DMS79 treated with DMSO at 0.1 percent for 48 hours (cell line): Measurements from ENCODE around the gene ITPRID2.
"Not testable (repeated sequence)": the region's sequence is repeated elsewhere in the genome, so short reads cannot be mapped to it uniquely, and the experiment has no call there.

Experiments
- DNase-seq: peaks from one replicate; lab custom pipeline; 2025; lab: John Stamatoyannopoulos, UW

The ITPRID2 gene

DNA sequence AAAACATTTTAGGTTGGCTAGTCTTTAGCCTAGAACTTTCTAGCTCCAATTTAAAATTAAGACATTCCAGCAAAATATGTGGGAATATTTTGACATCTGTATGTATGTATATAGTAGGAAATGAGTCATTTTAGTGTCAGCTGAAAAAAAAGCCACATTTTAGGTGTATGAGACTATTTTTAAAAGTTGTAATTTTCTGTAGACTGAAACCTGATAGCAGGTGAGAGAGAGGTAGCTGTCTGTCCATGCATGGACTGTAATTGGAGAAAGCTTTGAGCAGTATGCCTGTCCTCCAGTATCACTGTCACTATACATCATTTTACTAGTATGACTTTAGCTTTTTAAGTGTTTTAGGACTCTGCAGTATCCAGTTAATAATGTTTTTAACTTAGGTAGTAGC is 68.0 kb downstream of the ITPRID2 start:
- DNase-seq, result no peak

DNA sequence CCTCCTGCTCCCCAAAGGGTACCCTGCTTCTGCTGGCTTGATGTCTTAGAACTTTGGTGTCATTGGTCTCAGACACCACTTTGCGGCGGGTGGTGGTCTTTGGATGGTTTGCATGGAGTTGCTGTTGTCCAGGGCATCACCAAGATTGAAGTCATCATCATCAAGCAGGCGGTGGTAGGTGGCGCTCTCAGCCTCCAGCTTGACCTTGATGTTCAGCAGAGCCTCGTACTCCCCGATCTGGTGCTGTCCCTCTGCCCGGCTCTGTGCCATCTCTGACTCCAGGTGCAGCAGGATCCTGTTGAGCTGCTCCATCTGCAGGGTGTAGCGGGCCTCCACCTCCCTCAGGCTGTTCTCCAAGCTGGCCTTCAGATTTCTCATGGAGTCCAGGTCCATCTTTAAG is 69.6 kb downstream of the ITPRID2 start:
- DNase-seq, result not testable (repeated sequence)

DNA sequence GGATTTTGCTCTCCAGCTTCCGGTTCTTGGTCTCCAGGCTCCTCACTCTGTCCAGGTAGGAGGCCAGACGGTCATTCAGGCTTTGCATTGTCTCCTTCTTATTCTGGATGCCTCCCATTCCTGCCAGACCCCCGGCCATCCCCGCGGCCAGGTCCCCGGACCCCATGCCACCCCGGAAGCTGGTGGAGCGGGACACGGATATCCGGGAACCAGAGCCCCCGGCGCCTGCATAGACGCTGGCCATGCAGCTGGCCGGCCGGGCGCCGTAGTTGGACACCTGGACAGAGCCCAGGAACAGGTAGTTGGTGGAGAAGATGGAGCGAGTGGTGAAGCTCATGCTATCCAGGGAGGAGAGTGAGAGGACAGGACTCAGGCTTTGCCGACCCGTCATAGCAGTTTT is 70.6 kb downstream of the ITPRID2 start:
- DNase-seq, result no peak

DNA sequence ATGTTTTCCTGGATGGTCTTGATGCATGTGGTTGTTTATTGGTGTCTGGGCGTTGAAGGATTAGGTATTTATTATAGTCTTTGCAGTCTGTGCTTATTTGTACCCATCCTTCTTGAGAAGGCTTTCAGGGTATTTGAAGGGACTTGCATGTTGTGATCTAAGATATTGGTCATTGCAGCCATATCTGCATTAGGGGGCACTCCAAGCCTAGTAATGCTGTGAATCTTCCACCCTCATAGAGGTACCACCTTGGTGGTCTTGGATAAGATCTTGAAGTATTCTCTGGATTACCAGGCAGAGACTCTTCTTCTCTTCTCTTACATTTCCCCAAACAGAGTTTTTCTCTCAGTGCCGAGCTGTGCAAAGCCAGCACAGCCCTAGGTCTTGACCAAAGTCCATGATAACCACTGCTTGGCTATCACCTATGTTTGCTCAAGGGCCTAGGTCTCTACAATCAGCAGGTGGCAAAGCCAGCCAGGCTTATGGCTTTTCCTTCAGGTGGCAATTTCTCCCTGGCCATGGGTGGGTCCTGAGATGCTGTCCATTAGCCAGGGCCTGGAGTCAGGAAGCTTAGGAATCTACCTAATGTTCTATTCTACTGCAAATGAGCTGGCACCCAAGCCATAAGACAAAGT is 78.7 kb downstream of the ITPRID2 start:
- DNase-seq, result no peak

DNA sequence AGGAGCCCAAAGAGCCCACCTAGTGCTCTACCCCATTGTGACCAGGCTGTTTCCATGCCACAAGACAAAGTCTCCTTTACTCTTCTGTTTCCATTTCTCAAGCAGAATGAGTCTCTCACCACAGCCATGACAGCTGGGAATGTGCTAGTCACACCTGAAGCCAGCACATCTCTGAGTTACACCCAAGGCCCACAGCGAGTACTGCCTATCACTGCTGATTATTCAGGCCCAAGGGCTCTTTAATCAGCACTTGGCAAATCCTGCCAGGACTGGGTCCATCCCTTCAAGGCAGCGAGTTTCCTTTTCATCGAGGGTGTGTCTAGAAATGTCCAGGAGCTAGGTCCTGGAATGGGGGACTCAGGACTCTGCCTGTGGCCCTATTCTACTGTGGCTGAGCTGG is 79.5 kb downstream of the ITPRID2 start:
- no peak for DNase-seq

DNA sequence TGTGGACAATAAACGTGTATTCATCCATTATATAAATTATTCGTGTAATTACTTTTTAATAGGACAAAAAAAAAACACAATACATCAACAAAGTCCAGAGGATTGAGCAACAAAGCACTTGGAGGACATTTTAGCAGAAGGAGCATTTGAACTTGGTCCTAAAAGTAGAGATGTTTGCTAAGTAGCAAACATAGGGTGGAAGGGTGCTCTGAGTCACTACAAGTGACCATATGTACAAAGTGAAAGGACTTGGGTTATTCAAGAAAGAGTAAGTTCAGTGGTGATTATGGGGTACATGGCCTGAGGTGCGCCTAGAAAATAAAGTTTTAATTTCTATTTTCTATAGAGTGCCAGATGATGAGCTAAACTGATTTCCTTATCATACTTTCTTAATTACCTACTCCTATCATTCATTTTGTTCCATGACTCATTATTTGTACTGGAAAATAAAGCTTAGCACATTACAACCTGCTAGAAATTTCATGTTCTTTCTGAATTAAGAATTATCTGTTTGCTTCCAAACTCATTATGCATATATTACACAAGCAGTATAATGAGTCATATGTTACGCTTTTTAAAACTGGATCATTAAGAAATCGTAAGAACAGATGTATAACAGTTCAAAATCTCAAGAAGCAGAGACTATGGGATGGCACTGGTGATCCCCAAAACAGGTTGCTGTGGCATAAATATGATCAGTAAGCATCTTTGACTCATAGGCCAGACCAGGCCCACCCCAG is 81.1 kb downstream of the ITPRID2 start:
- no peak for DNase-seq

DNA sequence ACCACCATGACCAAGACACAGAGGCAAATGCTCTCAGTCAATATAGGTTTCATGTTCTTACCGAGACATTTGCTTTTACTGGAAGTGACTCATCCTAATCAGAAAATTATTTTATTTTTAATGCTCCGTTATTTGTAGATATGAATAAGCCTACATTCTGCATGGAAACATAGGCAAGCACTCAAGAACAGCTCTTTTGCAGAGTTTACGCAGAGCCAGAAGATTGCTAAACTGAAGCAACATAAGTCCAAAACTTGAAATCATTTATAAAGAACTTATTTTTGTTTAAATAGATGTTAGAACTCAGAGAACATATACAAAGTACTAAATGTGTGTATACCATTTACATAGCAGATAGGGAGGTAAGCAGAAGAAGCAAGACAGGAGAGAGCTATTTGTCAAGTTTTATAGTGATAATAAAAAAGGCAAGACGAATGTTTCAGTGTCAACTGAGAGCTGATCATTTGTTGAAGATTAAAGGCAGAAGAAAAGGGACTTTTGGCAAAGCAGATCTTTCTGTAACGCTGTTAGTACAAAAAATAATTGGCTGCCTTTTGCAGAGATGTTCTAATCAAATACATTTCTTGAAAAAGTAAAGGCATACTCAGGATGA is 81.7 kb downstream of the ITPRID2 start:
- DNase-seq, result no peak

DNA sequence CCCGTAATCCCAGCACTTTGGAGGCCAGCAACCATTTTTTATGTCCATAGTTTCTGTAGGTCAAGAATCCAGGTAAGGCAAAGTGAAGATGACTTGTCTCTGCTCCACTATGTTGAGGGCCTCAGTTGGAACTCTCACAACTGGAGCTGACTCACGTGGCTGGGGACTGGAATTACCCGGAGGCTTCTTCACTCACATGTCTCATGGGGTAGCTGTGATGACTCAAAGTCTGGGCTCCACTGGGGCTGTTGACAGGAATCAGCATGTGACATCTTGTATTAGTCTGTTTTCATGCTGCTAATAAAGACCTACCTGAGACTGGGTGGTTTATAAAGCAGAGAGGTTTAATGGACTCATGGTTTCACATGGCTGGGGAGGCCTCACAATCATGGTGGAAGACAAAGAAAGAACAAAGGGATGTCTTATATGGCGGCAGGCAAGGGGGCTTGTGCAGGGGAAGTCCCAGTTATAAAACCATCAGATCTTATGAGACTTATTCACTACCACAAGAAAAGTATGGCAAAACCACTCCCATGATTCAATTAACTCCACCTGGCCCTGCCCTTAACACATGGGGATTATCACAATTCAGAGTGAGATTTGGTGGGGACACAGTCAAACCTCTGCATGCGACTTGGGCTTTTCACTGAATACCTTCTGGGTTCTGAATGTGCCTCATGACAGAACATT is 86.3 kb downstream of the ITPRID2 start:
- no peak for DNase-seq

DNA sequence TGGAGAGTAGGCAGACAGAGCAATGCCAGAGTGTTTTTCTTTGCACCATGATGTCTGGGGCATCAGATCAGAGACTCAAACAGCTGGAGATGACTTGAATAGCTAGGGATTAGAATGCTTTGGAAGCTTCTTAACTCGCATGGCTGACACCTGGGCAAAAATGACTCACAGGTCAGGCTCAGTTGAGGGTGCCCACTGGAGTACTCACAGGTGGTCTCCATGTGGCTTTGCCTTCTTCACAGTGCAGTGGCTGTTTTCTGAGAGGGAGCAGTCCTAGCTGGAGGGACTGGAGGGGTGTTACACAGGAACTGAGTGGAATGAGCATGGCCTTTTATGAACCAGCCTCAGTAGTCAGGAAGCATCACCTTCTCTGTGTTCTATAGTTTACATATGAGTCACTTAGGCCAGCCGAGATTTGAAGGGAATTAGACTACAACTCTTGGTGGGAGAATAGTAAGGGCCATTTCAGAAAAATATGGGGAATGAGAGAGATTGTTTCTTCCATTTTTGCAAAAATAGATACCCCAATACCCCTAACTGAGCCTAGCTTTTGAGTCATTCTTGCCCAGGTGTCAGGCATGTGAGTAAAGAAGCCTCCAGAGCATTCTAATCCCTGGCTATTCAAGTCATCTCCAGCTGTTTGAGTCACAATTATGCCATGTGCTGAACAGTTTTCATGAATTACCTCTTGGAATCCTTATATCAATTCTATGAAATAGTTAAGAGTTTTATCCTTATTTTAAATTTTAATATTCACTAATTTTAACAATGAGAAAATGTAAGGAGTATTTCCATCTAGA is 87.0 kb downstream of the ITPRID2 start:
- no peak for DNase-seq
